Upper lobe of left lung (tissue), 4 donors: ENCODE measurements around the gene PRKAG2.

Experiments
- POLR2A ChIP-seq, 4 donors: fragments of 450-650 bp; IDR thresholded peaks; one replicate each; pipeline ENCODE4 v1.5.1; 2016 to 2017; ENCODE audit warnings: antibody characterized with exemption in 4 of 4, mild to moderate bottlenecking in 2 of 4
- TF ChIP-seq, protein P1 (sequence below), 6 experiments: fragments of 450-650 bp in 4 of 6; fragments of 200-600 bp in 2 of 6; sonication (generic) in 2 of 6; IDR thresholded peaks; one replicate each; pipeline ENCODE4 v1.5.1; 2016 to 2019; ENCODE audit warnings: antibody characterized with exemption in 6 of 6

DNA sequence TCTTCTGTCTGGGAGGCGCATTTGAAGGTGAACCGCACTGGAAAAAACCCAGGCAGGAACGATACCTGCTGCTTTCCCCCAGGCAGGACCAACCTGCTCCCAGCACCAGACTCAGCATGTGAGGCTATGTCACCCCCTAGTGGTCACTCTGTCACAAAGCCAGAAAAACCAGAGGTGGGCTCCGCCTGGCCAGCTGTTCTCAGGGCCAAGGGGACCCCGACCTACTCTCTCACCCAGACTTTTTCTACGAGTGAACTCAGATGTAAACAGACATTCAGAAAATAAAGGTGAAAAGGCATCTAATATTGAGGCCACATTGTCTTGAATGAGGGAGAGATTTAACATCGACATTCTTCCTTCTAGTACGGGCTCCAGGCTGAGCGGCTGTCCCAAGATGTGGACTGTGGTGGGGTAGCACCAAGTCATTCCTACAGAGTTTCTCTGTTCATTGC is 117.3 kb downstream of the PRKAG2 start:
- TF ChIP-seq, protein P1, sequence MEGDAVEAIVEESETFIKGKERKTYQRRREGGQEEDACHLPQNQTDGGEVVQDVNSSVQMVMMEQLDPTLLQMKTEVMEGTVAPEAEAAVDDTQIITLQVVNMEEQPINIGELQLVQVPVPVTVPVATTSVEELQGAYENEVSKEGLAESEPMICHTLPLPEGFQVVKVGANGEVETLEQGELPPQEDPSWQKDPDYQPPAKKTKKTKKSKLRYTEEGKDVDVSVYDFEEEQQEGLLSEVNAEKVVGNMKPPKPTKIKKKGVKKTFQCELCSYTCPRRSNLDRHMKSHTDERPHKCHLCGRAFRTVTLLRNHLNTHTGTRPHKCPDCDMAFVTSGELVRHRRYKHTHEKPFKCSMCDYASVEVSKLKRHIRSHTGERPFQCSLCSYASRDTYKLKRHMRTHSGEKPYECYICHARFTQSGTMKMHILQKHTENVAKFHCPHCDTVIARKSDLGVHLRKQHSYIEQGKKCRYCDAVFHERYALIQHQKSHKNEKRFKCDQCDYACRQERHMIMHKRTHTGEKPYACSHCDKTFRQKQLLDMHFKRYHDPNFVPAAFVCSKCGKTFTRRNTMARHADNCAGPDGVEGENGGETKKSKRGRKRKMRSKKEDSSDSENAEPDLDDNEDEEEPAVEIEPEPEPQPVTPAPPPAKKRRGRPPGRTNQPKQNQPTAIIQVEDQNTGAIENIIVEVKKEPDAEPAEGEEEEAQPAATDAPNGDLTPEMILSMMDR (IDR thresholded peaks at IDR 0.05), result peak; percentile 66 to 84 (median 80)
- TF ChIP-seq POLR2A (IDR thresholded peaks at IDR 0.05), result no peak
